NCI-H524 (cell line): ENCODE results near the gene PPP1R8.
A peak's percentile ranks its signal among the peaks of the same experiment; 100 is the strongest.
"Not testable (repeated sequence)": the region's sequence is repeated elsewhere in the genome, so short reads cannot be mapped to it uniquely, and the experiment has no call there.

Source experiments
- DNase-seq, 2 experiments: peaks; one replicate each; lab custom pipeline; 2025; lab: John Stamatoyannopoulos, UW

Gene PPP1R8

DNA sequence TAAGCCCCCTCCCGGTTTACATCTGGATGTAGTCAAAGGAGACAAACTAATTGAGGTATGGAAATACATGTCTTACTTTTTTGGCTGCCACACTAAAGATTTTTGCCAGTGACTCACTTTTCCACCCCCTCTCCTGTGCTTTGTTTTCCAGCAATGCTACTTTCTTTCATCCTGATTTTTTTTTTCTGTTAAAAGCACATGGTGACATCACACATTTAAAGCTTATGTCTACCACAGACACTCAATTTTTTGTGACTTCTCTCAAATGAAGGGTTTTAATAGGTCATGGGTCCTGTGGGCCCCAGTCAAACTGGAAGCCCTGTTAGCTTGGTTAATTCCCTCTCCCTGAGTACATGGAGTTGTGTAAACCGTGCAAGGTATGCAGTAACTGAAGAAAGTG lies 2.2 kb downstream of the PPP1R8 start:
- no peak for DNase-seq

DNA sequence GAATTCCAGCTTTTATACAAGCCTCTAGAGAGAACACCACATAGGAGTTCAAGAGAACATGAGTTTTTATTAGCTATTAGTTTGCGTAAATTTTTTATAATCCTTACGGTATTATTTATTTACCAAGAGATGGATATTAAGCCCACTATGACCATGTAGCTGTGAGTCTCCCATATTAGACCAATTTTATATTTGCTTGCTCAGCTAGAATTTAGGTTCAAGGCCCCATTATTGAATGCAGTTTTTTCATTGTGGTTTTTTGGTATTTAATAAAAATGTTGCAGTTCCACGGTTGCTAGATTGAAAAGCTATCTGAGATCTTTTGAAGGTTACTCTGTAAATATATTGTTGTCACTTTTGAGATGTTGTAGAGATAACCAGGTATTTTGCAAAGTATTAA lies 2.9 kb downstream of the PPP1R8 start:
- DNase-seq = no peak

DNA sequence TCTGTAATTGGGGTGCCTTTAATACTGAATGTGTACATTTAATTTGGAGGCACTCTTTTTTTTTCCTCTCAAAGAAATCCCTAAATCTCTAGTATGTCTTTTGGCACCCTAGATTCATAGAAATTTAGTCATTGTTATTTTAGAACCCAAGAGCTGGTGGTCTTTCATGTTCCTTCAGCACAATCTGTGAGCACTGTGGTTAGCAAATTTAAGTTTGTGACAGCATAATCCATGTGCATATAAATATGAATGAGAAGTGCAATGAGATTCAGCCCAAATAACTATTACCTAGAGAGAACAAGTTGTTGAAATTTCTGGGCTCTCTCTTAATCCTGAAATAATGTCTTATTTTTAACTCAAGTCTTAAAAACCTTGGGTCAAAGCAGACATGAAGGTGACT lies 4.5 kb downstream of the PPP1R8 start:
- no peak for DNase-seq

DNA sequence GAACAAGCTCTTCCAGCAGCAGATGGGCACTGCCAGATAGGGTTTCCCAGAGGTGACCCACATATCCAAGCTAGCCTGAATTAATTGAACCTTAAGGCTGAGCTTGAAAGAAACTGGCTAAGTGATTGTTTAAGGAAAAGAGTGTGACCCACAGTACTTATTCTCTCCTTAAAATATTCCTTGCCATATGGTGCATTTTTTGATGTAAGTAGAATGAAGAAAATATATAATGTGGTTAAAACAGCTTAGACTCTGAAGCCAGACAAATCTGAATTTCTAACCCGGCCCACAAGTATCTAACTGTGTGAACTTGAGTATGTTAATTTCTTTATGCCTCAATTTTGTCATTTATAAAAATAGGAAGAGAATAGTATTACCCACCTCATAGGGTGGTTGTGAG lies 4.9 kb downstream of the PPP1R8 start:
- DNase-seq = peak in 1 of 2 experiments; percentile 63

DNA sequence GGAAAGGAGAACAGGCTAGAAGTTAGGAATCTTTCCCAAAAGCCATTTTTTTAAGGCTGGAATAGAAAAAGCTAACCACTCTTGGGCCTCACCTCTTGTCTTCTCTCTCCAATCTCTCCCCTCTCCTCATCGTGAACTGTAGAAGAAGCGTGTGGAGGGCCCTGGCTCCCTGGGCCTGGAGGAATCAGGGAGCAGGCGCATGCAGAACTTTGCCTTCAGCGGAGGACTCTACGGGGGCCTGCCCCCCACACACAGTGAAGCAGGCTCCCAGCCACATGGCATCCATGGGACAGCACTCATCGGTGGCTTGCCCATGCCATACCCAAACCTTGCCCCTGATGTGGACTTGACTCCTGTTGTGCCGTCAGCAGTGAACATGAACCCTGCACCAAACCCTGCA lies 19.4 kb downstream of the PPP1R8 start:
- no peak for DNase-seq

DNA sequence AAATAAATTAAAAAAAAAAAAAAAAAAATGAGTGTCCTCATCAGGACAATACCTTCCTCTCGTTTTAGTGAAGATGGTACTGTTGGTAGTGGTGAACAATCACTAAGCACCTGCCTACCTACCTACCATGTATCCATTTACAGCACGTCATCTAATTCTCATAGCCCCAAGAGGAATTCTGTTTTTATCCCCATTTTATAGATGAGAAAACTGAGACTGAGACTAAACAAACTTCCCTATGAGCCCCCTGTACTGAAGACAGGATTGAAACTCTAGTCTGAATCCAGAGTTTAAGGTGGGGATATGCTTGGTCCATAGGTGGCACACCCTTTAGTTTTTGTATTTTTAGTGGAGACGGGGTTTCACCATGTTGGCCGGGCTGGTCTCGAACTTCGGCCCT lies 24.5 kb downstream of the PPP1R8 start:
- no peak for DNase-seq

DNA sequence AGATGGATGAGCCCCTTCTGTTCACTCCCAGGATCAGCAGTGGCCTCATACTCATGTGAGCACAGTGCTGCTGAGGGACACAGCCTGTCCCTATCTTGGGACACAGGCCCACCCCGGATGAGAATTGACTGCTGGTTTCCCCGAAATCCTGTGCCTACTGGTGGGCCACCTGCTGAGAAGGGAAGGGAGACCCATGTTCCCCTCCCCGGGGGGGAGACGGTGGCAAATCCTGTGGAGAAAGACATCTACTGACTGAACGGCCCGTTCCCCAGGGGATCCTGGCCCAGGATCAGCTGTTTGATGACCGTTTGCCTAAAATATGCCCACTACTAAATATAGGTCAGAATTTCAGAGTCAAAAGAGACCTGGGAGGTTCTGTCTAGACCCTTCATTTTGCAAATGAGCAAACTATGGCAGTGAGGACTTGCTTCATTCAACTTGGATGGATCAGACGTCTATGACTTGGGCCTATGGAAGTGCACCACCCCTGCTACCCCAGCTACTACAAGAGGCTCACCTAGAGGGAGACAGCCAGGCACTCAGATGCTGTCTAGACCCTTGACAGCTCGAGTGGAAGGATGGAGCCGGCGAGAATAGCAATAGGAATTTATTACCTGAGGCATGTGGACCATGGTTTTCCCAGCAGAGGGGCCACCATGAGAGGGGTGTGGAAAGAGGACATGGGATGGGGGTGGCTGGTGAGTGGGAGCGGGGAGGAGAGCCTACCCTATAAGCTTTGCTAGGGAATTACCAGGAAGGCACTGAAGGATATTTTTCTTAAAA lies 26.2 kb downstream of the PPP1R8 start:
- no peak for DNase-seq

DNA sequence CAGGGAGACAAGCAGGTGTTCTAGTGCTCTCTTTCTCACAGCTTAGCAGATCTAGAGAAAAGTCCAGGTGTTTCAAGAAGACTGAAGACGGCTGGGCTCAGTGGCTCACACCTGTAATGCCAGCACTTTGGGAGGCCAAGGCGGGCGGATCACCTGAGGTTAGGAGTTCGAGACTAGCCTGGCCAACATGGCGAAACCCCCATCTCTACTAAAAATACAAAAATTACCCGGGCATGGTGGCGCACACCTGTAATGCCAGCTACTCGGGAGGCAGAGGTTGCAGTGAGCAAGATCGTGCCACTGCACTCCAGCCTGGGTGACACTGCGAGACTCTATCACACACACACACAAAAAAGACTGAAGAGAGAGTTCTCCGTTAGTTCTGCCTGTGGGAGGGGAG lies 27.0 kb downstream of the PPP1R8 start:
- not testable (repeated sequence) for DNase-seq

DNA sequence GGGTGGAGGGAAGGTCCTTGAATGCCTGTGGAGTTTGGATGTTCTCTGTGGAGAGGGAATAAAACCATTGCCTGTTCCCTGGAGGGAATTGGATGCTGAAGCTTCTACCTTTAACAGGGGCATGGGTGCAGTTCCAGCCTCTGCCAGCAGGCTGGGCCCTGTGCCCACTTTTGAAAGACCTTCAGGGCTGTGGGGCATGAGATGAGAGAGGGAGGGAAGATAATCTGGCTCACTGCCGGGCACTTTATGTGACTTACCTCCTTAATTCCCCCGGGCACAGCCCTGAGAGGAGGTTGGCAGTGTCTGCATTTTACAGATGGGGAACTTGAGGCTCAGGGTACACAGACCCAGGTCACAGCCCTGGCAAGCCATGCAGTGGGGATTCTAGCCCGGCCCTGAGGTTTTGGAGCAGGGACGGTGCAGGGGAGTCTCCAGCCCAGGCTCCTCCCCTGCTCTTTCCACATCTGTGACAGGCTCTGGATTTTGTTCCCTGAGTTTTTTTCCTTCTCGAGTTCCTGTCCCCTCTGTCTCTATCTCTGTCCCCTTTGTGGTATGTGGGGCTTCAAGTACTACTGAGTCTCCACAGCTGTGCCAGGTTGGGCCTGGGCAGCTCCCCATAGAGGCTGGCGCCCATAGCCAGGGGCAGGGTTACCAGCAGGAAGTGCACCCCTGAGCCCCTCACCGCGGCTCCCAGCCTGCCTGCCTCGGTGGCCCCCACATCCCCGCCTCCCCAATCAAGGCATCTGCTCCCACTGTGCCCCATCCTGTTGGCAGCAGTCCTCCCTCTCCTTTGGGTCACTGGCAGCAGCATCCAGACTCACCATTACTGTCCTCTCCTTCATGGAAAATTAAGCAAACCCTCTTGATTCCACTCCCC lies 27.7 kb downstream of the PPP1R8 start:
- DNase-seq = peak; percentile 85 to 92

DNA sequence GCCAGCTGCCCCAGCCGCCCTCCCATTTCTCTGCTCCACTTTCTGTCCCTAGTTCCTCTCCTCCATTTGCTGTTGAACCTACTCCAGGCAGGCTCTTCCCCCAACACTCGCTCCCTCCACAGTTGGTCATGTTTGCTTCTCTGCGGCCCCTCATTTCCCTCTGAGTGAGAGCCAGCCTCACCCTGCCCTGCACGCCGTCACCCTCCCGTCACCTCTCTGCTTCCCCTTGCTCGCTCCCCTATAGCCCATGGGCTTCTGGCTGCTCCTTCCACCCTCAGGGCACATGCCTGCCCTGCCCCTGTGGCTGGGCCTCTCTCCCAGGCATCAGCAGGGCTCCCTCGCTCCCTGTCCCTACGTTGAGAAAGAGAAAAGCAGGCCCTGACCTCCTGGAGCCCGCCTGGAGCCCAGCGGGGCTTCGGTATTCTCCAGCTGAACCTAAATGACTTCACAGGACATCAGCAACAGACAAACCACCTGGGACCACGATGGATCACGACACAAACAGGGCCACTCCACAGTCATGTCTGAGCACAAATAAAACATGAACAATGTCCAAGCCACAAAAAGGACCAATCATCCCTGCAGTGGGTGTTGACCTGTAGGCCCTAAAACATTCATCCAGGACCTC lies 28.5 kb downstream of the PPP1R8 start:
- no peak for DNase-seq

DNA sequence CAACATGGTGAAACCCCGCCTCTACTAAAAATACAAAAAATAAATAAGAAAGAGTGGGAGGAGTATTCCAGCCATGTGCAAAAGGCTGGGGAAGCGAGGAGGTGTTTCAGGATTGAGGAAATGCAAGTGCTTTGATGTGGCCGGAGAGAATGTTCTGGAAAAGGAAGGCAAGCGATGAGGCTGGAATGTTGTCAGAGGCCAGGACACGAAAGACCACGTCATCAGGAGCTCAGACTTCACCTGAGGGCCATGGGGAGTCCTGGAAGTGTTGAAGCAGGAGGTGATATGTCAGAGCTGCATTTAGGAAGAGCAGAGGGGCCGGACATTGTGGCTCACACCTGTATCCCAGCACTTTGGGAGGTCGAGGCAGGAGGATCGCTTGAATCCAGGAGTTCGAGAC lies 30.9 kb downstream of the PPP1R8 start:
- no peak for DNase-seq

DNA sequence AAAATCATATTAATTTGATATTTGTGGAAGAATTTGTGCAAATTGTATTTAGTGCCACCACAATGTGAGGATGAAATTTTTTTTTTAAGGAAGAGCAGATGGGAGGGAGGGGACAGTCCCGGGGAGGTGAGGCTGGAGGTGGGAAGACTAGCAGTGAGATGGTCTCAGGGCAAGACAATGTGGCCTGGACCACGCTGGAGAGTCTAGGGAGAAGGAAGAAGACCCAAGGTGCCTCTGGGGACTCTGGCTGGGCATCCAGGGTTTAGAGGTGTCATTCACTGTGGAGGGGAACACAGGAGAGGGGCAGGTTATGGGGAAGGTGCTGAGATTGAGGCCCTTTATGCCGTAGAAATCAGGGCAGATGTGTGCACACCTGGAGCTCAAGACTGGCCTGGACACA lies 31.4 kb downstream of the PPP1R8 start:
- DNase-seq = no peak

DNA sequence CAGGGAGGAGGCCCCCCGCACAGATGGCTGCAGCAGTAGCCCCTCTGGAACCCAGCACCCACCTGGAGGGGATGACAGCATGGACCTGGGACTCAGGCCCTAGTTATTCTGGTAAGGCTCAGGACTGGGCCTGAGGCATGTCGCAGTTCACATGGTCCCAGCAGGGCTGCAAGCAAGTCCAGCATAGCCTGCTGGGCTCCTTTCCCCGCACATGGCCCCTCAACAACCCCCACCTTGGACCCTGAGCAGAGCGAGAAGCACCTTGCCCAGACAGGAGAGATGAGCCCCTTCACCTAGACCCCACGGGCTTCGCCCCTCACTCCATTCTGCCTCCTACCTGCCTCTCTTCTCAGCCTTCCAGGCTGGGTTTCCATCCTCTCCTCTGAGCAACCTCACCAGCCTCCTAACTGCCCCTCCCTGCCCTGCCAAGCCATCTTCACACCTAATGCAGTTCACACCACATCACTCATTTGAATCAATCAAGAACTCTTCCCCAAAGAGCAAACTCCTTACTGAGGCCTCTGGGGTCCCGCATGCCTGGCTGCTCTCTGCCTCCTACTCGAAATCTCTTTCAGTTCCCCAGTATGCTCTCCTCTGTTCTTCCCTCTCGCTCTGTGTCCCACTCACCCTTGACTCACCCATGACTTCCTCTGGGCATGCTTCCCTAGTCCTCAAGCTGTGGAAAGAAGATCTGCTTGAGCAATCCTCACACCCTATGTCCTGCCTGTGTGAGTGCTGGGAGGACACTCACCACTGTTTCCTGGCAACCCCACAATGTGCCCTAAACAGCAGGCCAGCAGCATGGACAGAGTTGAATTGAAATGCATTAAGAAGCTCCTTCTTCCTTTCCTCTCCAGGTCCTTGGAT lies 32.3 kb downstream of the PPP1R8 start:
- no peak for DNase-seq

DNA sequence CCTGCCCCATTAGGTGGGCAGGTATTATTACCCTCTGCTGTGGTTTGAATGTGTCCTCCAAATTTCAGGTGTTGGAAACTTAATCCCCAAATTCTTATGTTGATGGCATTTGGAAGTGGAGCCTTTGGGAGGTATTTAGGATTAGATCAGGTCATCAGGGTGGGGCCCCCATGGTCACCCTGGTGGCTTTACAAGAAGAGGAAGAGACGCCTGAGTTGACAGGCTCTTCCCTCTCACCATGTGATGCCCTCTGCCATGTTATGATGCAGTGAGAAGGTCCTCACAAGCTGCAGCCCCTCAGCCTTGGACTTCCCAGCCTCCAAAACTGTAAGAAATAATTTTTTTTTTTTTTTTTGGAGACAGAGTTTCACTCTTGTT lies 32.9 kb downstream of the PPP1R8 start:
- no peak for DNase-seq

DNA sequence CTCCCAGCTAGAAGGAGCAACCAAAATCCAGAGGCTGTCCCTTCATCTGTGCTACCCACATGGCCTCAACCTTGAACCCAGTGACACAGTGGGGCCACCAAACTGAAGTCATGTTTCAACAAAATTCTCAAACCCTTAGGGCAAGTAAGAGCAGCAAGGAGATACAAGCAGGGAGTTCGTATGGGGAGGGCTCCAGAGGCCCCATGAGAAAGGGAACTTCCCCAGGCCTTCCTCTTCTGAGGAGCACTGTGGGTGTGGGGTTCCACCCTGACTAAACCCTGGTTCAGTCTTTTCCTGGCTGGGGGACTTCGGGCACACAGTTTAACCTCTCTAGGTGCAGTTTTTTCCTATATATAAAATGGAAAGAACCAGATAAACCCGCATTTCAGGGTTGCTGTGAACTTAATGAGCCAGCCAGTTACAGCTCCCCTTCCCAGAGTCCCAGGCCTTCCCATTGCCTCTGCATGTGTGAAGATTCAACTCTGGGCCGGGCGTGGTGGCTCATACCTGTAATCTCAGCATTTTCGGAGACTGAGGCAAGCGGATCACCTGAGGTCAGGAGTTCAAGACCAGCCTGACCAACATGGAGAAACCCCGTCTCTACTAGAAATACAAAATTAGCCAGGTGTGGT lies 33.8 kb downstream of the PPP1R8 start:
- DNase-seq = no peak

DNA sequence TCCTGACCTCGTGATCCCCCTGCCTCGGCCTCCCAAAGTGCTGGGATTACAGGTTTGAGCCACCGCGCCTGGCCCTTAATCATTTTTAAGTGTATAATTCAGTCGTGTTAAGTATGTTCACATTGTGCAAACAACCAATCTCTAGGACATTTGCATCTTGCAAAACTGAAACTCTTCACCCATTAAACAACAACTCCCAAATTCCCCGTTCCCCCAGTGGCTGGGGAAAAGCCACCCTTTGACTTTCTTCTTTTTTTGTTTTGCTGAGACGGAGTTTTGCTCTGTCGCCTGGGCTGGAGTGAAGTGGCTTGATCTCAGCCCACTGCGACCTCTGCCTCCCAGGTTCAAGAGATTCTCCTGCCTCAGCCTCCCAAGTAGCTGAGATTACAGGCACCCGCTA lies 35.2 kb downstream of the PPP1R8 start:
- DNase-seq = no peak

DNA sequence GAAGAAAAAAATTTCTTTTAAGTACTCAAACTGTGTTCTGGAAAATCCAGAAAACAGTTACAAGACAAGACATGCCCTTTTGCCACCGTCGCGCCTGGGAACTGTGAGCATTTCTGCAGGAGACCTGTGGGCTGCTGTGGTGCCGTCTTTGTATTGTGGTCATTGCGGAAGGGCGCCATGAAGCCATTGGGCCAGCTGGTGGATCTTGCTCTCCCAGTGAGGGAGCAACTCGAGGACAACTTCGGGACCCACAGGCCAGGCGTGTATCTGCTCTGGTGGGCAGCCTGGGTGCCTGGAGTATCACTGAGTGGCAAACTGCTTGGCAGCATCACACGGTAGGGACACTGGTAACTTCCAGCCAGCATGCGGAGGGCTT lies 38.0 kb downstream of the PPP1R8 start:
- DNase-seq = no peak

DNA sequence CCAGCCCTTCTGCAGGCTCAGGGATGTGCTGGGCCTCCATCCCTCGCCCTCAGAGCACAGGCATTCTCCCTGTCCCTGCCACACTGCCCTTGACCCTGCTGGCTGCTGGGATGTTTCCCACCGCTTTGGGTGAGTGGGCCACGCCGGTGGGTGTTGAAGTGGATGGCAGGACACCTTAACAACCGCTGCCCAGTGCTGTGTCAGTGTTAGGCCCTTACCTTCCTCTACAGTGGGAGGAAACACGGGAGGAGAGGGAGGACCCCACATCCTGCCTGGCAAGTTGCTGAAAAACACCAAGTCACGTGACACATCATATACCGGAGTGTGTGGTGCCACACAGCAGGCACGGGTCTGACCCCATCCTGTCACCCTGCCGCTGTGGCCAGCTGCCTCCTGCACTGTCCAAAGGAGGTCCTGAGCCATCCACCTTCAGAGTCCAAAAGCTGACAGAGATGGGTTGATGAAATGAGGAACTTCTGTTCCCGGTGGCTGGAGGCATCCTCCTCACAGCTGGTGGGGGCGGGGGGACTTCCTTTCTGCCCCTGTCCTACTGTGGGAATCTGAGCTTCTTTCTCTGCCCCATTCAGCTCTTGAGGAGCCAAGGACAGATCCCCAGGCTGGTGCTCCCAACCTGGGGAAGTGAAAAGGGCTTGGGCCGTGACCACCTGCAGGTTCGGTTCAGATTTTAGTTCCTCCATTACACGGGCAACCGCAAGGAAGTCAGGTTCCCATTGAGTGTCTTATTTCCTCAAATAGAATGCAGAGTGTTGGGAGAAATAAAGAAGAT lies 38.5 kb downstream of the PPP1R8 start:
- no peak for DNase-seq

DNA sequence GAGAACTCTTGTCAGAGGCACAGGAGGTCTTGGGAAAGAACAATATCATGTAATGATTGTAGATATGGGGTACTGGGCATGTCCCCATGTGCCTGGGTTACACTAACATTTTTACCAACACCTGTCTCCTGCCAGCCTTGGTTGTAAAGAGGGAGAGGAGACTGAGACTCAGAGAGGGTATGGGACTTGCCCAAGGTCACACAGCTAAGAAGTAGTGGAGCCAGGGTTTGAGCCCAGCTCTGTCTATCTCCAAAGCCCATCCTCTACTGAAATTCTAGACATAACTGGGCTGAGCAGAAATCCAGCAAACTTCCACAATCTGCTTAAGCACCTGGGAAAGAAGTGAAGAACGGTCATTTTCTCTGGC lies 39.1 kb downstream of the PPP1R8 start:
- DNase-seq = no peak

DNA sequence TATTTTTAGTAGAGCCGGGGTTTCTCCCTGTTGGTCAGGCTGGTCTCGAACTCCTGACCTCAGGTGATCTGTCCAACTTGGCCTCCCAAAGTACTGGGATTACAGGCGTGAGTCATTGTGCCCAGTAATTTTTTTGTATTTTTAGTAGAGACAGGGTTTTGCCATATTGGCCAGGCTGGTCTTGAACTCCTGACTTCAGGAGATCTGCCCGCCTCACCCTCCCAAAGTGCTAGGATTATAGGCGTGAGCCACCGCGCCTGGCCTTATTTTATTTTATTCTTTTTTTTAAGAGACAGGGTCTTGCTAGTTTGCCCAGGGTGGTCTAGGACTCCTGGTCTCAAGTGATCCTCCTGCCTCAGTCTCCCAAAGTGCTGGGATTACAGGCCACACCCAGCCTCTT lies 40.5 kb downstream of the PPP1R8 start:
- not testable (repeated sequence) for DNase-seq
